K562 treated with DMSO at 1 percent for 12 hours (cell line): Measurements from ENCODE around the gene FBLN7. TPM values are rescaled to one million over a fixed set of nuclear protein-coding genes. Genes with fewer than 3 reads are reported as not detected.

Experiments
- total RNA-seq: library from RNA; unstranded; fragments of 300-600 nt; gene quantifications from 2 replicates; pipeline ENCODE4 v1.2.3, GENCODE V29; 2022; ENCODE audit not compliant: insufficient read depth

Gene FBLN7, protein sequence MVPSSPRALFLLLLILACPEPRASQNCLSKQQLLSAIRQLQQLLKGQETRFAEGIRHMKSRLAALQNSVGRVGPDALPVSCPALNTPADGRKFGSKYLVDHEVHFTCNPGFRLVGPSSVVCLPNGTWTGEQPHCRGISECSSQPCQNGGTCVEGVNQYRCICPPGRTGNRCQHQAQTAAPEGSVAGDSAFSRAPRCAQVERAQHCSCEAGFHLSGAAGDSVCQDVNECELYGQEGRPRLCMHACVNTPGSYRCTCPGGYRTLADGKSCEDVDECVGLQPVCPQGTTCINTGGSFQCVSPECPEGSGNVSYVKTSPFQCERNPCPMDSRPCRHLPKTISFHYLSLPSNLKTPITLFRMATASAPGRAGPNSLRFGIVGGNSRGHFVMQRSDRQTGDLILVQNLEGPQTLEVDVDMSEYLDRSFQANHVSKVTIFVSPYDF
- not detected in 2 replicates for total RNA-seq

DNA sequence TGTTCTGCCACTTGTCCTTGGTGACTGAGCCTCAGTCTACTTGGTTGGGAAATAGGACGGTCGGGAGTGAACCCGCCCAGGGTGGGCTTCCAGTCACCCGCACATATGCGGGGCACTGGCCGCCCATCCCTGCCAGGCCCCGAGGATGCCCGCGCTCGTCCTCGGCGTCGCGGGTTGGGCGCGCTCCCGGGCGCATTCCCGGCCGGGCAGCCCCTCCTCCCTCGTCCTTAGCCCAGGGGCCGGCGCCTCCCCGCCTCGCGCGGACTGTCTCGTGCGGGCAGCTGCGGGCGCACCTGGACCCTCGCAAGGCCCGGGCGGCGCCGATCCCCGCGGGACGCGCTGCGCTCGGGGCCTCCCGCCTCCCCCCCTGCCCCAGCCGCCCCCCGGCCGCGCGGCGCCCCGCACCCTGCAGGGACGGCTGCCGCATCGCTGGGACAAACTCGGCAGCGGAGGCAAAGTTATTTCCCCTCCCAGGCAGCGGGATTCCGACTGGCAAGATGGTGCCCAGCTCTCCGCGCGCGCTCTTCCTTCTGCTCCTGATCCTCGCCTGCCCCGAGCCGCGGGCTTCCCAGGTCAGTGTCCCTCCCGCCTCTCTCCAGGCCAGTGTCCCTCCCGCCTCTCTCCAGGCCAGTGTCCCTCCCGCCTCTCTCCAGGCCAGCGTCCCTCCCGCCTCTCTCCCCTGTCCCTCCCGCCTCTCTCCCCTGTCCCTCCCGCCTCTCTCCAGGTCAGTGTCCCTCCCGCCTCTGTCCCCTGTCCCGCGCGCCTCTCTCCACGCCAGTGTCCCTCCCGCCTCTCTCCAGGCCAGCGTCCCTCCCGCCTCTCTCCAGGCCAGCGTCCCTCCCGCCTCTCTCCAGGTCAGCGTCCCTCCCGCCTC is at the start of gene FBLN7:
Gene FBLN7, plus strand, starts transcription at position 227 of the 874 bp plus-strand sequence. Its CDS starts 271 bp downstream, at position 498.

Other genes with a start within 250 kb of the FBLN7 start
- 0.73 and 2.1 TPM in 2 replicates for gene MERTK, start 239.8 kb upstream of the FBLN7 start, total RNA-seq
- 3.1 and 19.6 TPM in 2 replicates for gene TMEM87B, start 83.1 kb upstream of the FBLN7 start, total RNA-seq
- 7.2 and 8.1 TPM in 2 replicates for gene ZC3H8, start 116.7 kb downstream of the FBLN7 start, total RNA-seq
- gene ZC3H6, start 137.2 kb downstream of the FBLN7 start, total RNA-seq = 3.5 and 5.1 TPM in 2 replicates